GM23248 (cell line): ENCODE data around the gene GPR31. TPM values are rescaled to one million over a fixed set of nuclear protein-coding genes. Genes with fewer than 3 reads are reported as not detected.

Experiments used
- DNase-seq: peaks from one replicate; pipeline ENCODE4 v3.0.0-alpha.2; 2015
- H2AFZ ChIP-seq: fragments of 200-600 bp; sonication (generic); 2 replicates; pipeline ENCODE4 v1.6.1; 2016; ENCODE audit warnings: antibody characterized with exemption
- H3F3A ChIP-seq: fragments of 200-600 bp; sonication (generic); 2 replicates; pipeline ENCODE4 v1.6.1; 2016; ENCODE audit warnings: mild to moderate bottlenecking, antibody characterized with exemption, mixed run types; ENCODE audit not compliant: insufficient read depth
- H3K27ac ChIP-seq: fragments of 200-600 bp; sonication (generic); 2 replicates; pipeline ENCODE4 v1.5.1; 2016; ENCODE audit warnings: mild to moderate bottlenecking
- H3K27me3 ChIP-seq: fragments of 200-600 bp; sonication (generic); replicated peaks from 2 replicates; pipeline ENCODE4 v1.6.1; 2016; ENCODE audit warnings: mild to moderate bottlenecking; ENCODE audit not compliant: insufficient read depth
- H3K36me3 ChIP-seq: fragments of 200-600 bp; sonication (generic); 2 replicates; pipeline ENCODE4 v1.6.1; 2016; ENCODE audit warnings: low read depth, mild to moderate bottlenecking
- H3K4me1 ChIP-seq: fragments of 200-600 bp; sonication (generic); 2 replicates; pipeline ENCODE4 v1.6.1; 2016; ENCODE audit warnings: mild to moderate bottlenecking; ENCODE audit not compliant: insufficient read depth
- H3K4me2 ChIP-seq: fragments of 200-600 bp; sonication (generic); one replicate; pipeline ENCODE4 v1.6.1; 2016; ENCODE audit warnings: mild to moderate bottlenecking; ENCODE audit not compliant: unreplicated experiment
- H3K4me3 ChIP-seq: fragments of 200-600 bp; sonication (generic); 2 replicates; pipeline ENCODE4 v1.5.1; 2016; ENCODE audit warnings: mild to moderate bottlenecking
- H3K79me2 ChIP-seq: fragments of 200-600 bp; sonication (generic); 2 replicates; pipeline ENCODE4 v1.6.1; 2016; ENCODE audit warnings: mild to moderate bottlenecking; ENCODE audit not compliant: insufficient read depth
- H3K9ac ChIP-seq: fragments of 200-600 bp; sonication (generic); 2 replicates; pipeline ENCODE4 v1.6.1; 2016; ENCODE audit warnings: mild to moderate bottlenecking
- H3K9me2 ChIP-seq: fragments of 200-600 bp; sonication (generic); 2 replicates; pipeline ENCODE4 v1.6.1; 2016; ENCODE audit warnings: mixed run types, mild to moderate bottlenecking, moderate library complexity; ENCODE audit not compliant: insufficient read depth
- H3K9me3 ChIP-seq: fragments of 200-600 bp; sonication (generic); one replicate; pipeline ENCODE4 v1.6.1; 2017; ENCODE audit warnings: low read depth
- H4K20me1 ChIP-seq: fragments of 200-600 bp; sonication (generic); 2 replicates; pipeline ENCODE4 v1.6.0; 2016; ENCODE audit not compliant: insufficient read depth
- EZH2 ChIP-seq: fragments of 200-600 bp; sonication (generic); IDR thresholded peaks from 2 replicates; pipeline ENCODE4 v1.6.1; 2018; ENCODE audit warnings: antibody characterized with exemption, mild to moderate bottlenecking; ENCODE audit not compliant: insufficient read depth, poor library complexity, severe bottlenecking
- EZH2phosphoT487 ChIP-seq: fragments of 200-600 bp; sonication (generic); IDR thresholded peaks from 2 replicates; pipeline ENCODE4 v1.6.1; 2018; ENCODE audit warnings: antibody characterized with exemption, moderate library complexity, mild to moderate bottlenecking, low read depth; ENCODE audit not compliant: insufficient read depth
- WGBS, 2 experiments: methylation state at CpG; one replicate each; pipeline ENCODE4 v1.1.6; 2015 to 2017; ENCODE audit warnings: low lambda C conversion rate in 2 of 2, low coverage in 1 of 2; ENCODE audit errors: missing lambda C conversion rate in 2 of 2; 5-methylcytosine and 5-hydroxymethylcytosine counted together
- in situ Hi-C: fragments of 300-500 bp; cut with MboI; formaldehyde crosslinking; loops from 2 replicates; pipeline ENCODE4 v1.15.0; 2020
- polyA plus RNA-seq: library from polyadenylated mRNA; unstranded; fragments of >200 nt; fragmentation: Nextera tagmentation; extraction: Ambion mirVana; gene quantifications from 2 replicates; pipeline ENCODE4 v1.2.1, GENCODE V29; 2016
- total RNA-seq: library from RNA; depleted of rRNA; stranded (reverse); fragments of >200 nt; shearing (Covaris generic); gene quantifications from 2 replicates; pipeline ENCODE4 v1.2.3, GENCODE V29; 2014

The GPR31 gene
- total and polyA plus RNA-seq, 2 experiments from 2014 or later = not detected

GRCh38 chr6:167142433-167142761 is 15.4 kb downstream of the GPR31 start:
- WGBS, 2 experiments = 18 to 19% methylated on average over 4 of the region's 4 CpGs
- H3K9me2 ChIP-seq = no peaks in the 10 kb centered on the region
- H3K27ac ChIP-seq = no peak overlapping the region
- H3K4me2 ChIP-seq = no peak overlapping the region
- H3K4me3 ChIP-seq = no peak overlapping the region
- no peaks in the 10 kb centered on the region for H3K9me3 ChIP-seq
- DNase-seq = no peak
- no peaks in the 10 kb centered on the region for H3K4me1 ChIP-seq
- no peak overlapping the region for H2AFZ ChIP-seq
- H3K27me3 ChIP-seq = no peaks in the 10 kb centered on the region
- H3K36me3 ChIP-seq = no peaks in the 10 kb centered on the region
- no peaks in the 10 kb centered on the region for H3K79me2 ChIP-seq
- H3F3A ChIP-seq = no peaks in the 10 kb centered on the region
- H4K20me1 ChIP-seq = no peaks in the 10 kb centered on the region
- H3K9ac ChIP-seq = no peak overlapping the region
- no peak for TF ChIP-seq EZH2phosphoT487
- TF ChIP-seq EZH2 = no peak
- in situ Hi-C loops = no loop called here

GRCh38 chr6:167141667-167142432 is 15.9 kb downstream of the GPR31 start:
- no peak overlapping the region for H3K4me2 ChIP-seq
- no peak for TF ChIP-seq EZH2
- TF ChIP-seq EZH2phosphoT487 = no peak
- no peaks in the 10 kb centered on the region for H3K79me2 ChIP-seq
- DNase-seq = peak; percentile 13
- WGBS, 2 experiments = 17 to 25% methylated on average over 18 of the region's 18 CpGs
- no peak overlapping the region for H2AFZ ChIP-seq
- no peak overlapping the region for H3K27ac ChIP-seq
- no peaks in the 10 kb centered on the region for H4K20me1 ChIP-seq
- no peaks in the 10 kb centered on the region for H3K4me1 ChIP-seq
- no peaks in the 10 kb centered on the region for H3K27me3 ChIP-seq
- no peak overlapping the region for H3K4me3 ChIP-seq
- in situ Hi-C loops = no loop called here
- H3K36me3 ChIP-seq = no peaks in the 10 kb centered on the region
- no peaks in the 10 kb centered on the region for H3K9me2 ChIP-seq
- no peaks in the 10 kb centered on the region for H3F3A ChIP-seq
- H3K9me3 ChIP-seq = no peaks in the 10 kb centered on the region
- H3K9ac ChIP-seq = no peak overlapping the region

GRCh38 chr6:167140589-167141474 is 16.9 kb downstream of the GPR31 start:
- DNase-seq = no peak
- TF ChIP-seq EZH2 (no peak), EZH2phosphoT487 (no peak)
- Histone ChIP-seq H3K4me3 (no peak overlapping the region), H3F3A (no peaks in the 10 kb centered on the region), H3K36me3 (no peaks in the 10 kb centered on the region), H3K4me1 (no peaks in the 10 kb centered on the region), H3K9me3 (no peaks in the 10 kb centered on the region), H3K79me2 (no peaks in the 10 kb centered on the region), H3K27me3 (no peaks in the 10 kb centered on the region), H3K9ac (no peak overlapping the region), H3K9me2 (no peaks in the 10 kb centered on the region), H2AFZ (no peak overlapping the region), H4K20me1 (no peaks in the 10 kb centered on the region), H3K4me2 (no peak overlapping the region), H3K27ac (no peak overlapping the region)
- WGBS, 2 experiments = 21 to 29% methylated on average over 10 of the region's 10 CpGs
- in situ Hi-C loops = no loop called here

GRCh38 chr6:167139761-167140160 is 18.0 kb downstream of the GPR31 start:
- Histone ChIP-seq H3K4me3 (no peak overlapping the region), H2AFZ (no peak overlapping the region), H3K9me3 (no peaks in the 10 kb centered on the region), H3F3A (no peaks in the 10 kb centered on the region), H4K20me1 (no peaks in the 10 kb centered on the region), H3K4me2 (no peak overlapping the region), H3K9me2 (no peaks in the 10 kb centered on the region), H3K36me3 (no peaks in the 10 kb centered on the region), H3K27me3 (no peaks in the 10 kb centered on the region), H3K79me2 (no peaks in the 10 kb centered on the region), H3K27ac (no peak overlapping the region), H3K4me1 (no peaks in the 10 kb centered on the region), H3K9ac (no peak overlapping the region)
- DNase-seq = no peak
- 45 to 48% methylated on average over 4 of the region's 4 CpGs for WGBS, 2 experiments
- TF ChIP-seq EZH2phosphoT487 = no peak
- no peak for TF ChIP-seq EZH2
- in situ Hi-C loops = no loop called here
